Hepatocyte (in vitro differentiated cells): ENCODE results near the gene CCBE1. TPM values are rescaled to one million over a fixed set of nuclear protein-coding genes. Genes with fewer than 3 reads are reported as not detected.

ENCODE experiments used
- DNase-seq: peaks from one replicate; pipeline ENCODE4 v3.0.0-alpha.2; 2016; ENCODE audit warnings: low spot score
- H2AFZ ChIP-seq: fragments of 200-600 bp; sonication (generic); 2 replicates; pipeline ENCODE4 v1.6.0; 2016; ENCODE audit warnings: antibody characterized with exemption, mild to moderate bottlenecking
- H3K27ac ChIP-seq: fragments of 200-600 bp; sonication (generic); 2 replicates; pipeline ENCODE4 v1.5.1; 2016; ENCODE audit warnings: mild to moderate bottlenecking
- H3K27me3 ChIP-seq: fragments of 200-600 bp; sonication (generic); 2 replicates; pipeline ENCODE4 v1.6.1; 2016
- H3K36me3 ChIP-seq: fragments of 200-600 bp; sonication (generic); replicated peaks from 2 replicates; pipeline ENCODE4 v1.5.1; 2016; ENCODE audit warnings: low read depth; ENCODE audit not compliant: insufficient read depth
- H3K4me1 ChIP-seq: fragments of 200-600 bp; sonication (generic); 2 replicates; pipeline ENCODE4 v1.5.1; 2016; ENCODE audit warnings: mild to moderate bottlenecking, moderate library complexity; ENCODE audit not compliant: insufficient read depth
- H3K4me2 ChIP-seq: fragments of 200-600 bp; sonication (generic); 2 replicates; pipeline ENCODE4 v1.6.0; 2016
- H3K4me3 ChIP-seq: fragments of 200-600 bp; sonication (generic); 2 replicates; pipeline ENCODE4 v1.5.1; 2016; ENCODE audit warnings: mild to moderate bottlenecking
- H3K79me2 ChIP-seq: fragments of 200-600 bp; sonication (generic); 2 replicates; pipeline ENCODE4 v1.6.0; 2017; ENCODE audit warnings: mild to moderate bottlenecking
- H3K9me2 ChIP-seq: fragments of 200-600 bp; sonication (generic); replicated peaks from 2 replicates; pipeline ENCODE4 v1.6.0; 2017; ENCODE audit warnings: mild to moderate bottlenecking; ENCODE audit not compliant: insufficient read depth
- H3K9me3 ChIP-seq: fragments of 200-600 bp; sonication (generic); 2 replicates; pipeline ENCODE4 v1.5.1; 2016; ENCODE audit warnings: low read depth, mild to moderate bottlenecking
- H4K20me1 ChIP-seq: fragments of 200-600 bp; sonication (generic); 2 replicates; pipeline ENCODE4 v1.6.0; 2016; ENCODE audit warnings: mild to moderate bottlenecking; ENCODE audit not compliant: insufficient read depth, poor library complexity, severe bottlenecking
- CTCF ChIP-seq: fragments of 200-600 bp; sonication (generic); IDR thresholded peaks from 2 replicates; pipeline ENCODE4 v1.5.1; 2016; ENCODE audit warnings: antibody characterized with exemption, mild to moderate bottlenecking; ENCODE audit not compliant: poor library complexity
- EZH2 ChIP-seq: fragments of 200-600 bp; sonication (generic); IDR thresholded peaks from 2 replicates; pipeline ENCODE4 v1.6.1; 2016; ENCODE audit warnings: antibody characterized with exemption, mild to moderate bottlenecking, borderline replicate concordance
- EZH2phosphoT487 ChIP-seq: fragments of 200-600 bp; sonication (generic); IDR thresholded peaks from one replicate; pipeline ENCODE4 v1.6.1; 2018; ENCODE audit warnings: antibody characterized with exemption, mild to moderate bottlenecking, low read depth, moderate library complexity; ENCODE audit not compliant: unreplicated experiment, severe bottlenecking
- WGBS: methylation state at CpG from one replicate; pipeline ENCODE4 v1.1.6; 2016; ENCODE audit warnings: low lambda C conversion rate; ENCODE audit errors: missing lambda C conversion rate; 5-methylcytosine and 5-hydroxymethylcytosine counted together
- polyA plus RNA-seq: library from polyadenylated mRNA; unstranded; fragments of >200 nt; fragmentation: Nextera tagmentation; extraction: Ambion mirVana; gene quantifications from 2 replicates; pipeline ENCODE4 v1.2.1, GENCODE V29; 2016
- total RNA-seq: library from RNA; depleted of rRNA; stranded (reverse); fragments of >200 nt; gene quantifications from 2 replicates; pipeline ENCODE4 v1.2.3, GENCODE V29; 2014

The CCBE1 gene
- total and polyA plus RNA-seq, 2 experiments from 2014 or later = 3.1 to 9.2 TPM

- 83% methylated on average over 5 of the region's 5 CpGs for WGBS
- H4K20me1 ChIP-seq = no peaks in the 10 kb centered on the region
- TF ChIP-seq CTCF (no peak), EZH2phosphoT487 (no peak), EZH2 (no peak)
- no peak overlapping the region for H2AFZ ChIP-seq
- no peaks in the 10 kb centered on the region for H3K9me3 ChIP-seq
- H3K27ac ChIP-seq = no peak overlapping the region
- no peaks in the 10 kb centered on the region for H3K27me3 ChIP-seq
- no peaks in the 10 kb centered on the region for H3K36me3 ChIP-seq
- no peaks in the 10 kb centered on the region for H3K9me2 ChIP-seq
- H3K4me2 ChIP-seq = no peak overlapping the region
- DNase-seq = no peak
- H3K4me3 ChIP-seq = no peak overlapping the region
- H3K4me1 ChIP-seq = no peaks in the 10 kb centered on the region
- H3K79me2 ChIP-seq = no peaks in the 10 kb centered on the region
Measured at GRCh38 chr18:59561612-59562011, 135.6 kb downstream of the CCBE1 start.

- WGBS = 89% methylated on average over 7 of the region's 7 CpGs
- no peaks in the 10 kb centered on the region for H3K9me3 ChIP-seq
- H3K36me3 ChIP-seq = no peaks in the 10 kb centered on the region
- H4K20me1 ChIP-seq = no peaks in the 10 kb centered on the region
- TF ChIP-seq CTCF (no peak), EZH2phosphoT487 (no peak), EZH2 (no peak)
- no peak for DNase-seq
- H3K4me2 ChIP-seq = no peak overlapping the region
- no peaks in the 10 kb centered on the region for H3K9me2 ChIP-seq
- no peak overlapping the region for H3K4me3 ChIP-seq
- H3K27ac ChIP-seq = no peak overlapping the region
- H3K4me1 ChIP-seq = no peaks in the 10 kb centered on the region
- no peaks in the 10 kb centered on the region for H3K27me3 ChIP-seq
- no peaks in the 10 kb centered on the region for H3K79me2 ChIP-seq
- H2AFZ ChIP-seq = no peak overlapping the region
Measured at GRCh38 chr18:59560556-59560955, 136.7 kb downstream of the CCBE1 start.

GRCh38 chr18:59559528-59559927 is 137.7 kb downstream of the CCBE1 start:
- no peaks in the 10 kb centered on the region for H3K4me1 ChIP-seq
- H3K4me2 ChIP-seq = no peak overlapping the region
- no peaks in the 10 kb centered on the region for H3K9me3 ChIP-seq
- no peaks in the 10 kb centered on the region for H4K20me1 ChIP-seq
- no peak overlapping the region for H2AFZ ChIP-seq
- no peak for TF ChIP-seq EZH2phosphoT487
- TF ChIP-seq CTCF = no peak
- no peak for TF ChIP-seq EZH2
- H3K4me3 ChIP-seq = no peak overlapping the region
- H3K27me3 ChIP-seq = no peaks in the 10 kb centered on the region
- H3K27ac ChIP-seq = no peak overlapping the region
- H3K79me2 ChIP-seq = no peaks in the 10 kb centered on the region
- H3K9me2 ChIP-seq = no peaks in the 10 kb centered on the region
- no peak for DNase-seq
- H3K36me3 ChIP-seq = no peaks in the 10 kb centered on the region
- WGBS = 90% methylated on average over 7 of the region's 7 CpGs

GRCh38 chr18:59555995-59556659 is 141.1 kb downstream of the CCBE1 start:
- H3K9me2 ChIP-seq = no peaks in the 10 kb centered on the region
- no peak overlapping the region for H3K4me2 ChIP-seq
- H4K20me1 ChIP-seq = no peaks in the 10 kb centered on the region
- no peak for DNase-seq
- WGBS = 74% methylated on average over 7 of the region's 7 CpGs
- no peaks in the 10 kb centered on the region for H3K9me3 ChIP-seq
- H3K27me3 ChIP-seq = no peaks in the 10 kb centered on the region
- H3K4me1 ChIP-seq = peaks cover 4% of the 10 kb centered on the region
- H3K4me3 ChIP-seq = no peak overlapping the region
- no peaks in the 10 kb centered on the region for H3K36me3 ChIP-seq
- TF ChIP-seq EZH2phosphoT487 (no peak), EZH2 (no peak), CTCF (no peak)
- no peak overlapping the region for H2AFZ ChIP-seq
- no peak overlapping the region for H3K27ac ChIP-seq
- H3K79me2 ChIP-seq = no peaks in the 10 kb centered on the region
